ENCODE data around the gene IL10RB.

DNA sequence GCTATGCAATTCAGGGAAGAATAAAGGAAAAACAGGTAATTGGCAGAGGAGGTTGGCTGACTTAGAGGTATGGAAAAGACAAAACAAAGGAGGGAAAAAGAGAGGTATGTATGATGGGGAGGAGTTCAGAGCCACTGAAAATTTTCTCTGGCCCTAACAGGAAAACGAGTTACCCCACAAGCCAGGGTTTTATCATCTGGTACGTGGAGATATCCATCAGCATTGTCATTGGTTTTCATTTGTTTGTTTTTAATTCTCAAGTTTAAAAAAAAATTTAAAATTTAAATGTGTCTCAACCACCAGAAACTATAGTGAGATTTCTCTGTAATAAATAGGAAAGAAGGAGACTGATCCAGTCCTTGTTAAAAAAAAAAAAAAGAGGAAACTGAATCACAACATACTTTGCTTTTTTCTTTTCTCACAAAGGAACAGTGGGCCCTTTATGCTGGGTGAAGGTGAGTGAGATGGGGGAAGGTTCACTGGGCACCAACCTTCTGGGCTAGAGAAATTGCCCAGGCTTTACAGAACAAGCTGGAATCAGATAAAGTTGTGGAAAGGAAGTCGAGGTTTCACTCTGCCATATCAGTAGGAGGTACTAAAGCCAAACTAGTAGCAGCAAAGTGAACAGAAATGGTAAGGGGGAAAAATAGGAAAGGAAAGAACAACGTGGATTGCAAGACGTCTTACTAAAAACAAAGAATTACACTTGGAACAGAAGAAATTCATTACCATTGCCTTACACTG lies 33.7 kb upstream of the IL10RB start:
- TF ChIP-seq, protein P1, sequence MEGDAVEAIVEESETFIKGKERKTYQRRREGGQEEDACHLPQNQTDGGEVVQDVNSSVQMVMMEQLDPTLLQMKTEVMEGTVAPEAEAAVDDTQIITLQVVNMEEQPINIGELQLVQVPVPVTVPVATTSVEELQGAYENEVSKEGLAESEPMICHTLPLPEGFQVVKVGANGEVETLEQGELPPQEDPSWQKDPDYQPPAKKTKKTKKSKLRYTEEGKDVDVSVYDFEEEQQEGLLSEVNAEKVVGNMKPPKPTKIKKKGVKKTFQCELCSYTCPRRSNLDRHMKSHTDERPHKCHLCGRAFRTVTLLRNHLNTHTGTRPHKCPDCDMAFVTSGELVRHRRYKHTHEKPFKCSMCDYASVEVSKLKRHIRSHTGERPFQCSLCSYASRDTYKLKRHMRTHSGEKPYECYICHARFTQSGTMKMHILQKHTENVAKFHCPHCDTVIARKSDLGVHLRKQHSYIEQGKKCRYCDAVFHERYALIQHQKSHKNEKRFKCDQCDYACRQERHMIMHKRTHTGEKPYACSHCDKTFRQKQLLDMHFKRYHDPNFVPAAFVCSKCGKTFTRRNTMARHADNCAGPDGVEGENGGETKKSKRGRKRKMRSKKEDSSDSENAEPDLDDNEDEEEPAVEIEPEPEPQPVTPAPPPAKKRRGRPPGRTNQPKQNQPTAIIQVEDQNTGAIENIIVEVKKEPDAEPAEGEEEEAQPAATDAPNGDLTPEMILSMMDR (optimal IDR thresholded peaks at IDR 0.05 in 1 of 3, IDR thresholded peaks at IDR 0.05 in 1 of 3, conservative IDR thresholded peaks at IDR 0.05 in 1 of 3; ENCODE audit: extremely low read depth in 1 of 3, insufficient read depth in 2 of 3, low read length in 3 of 3): no peak
- no peak for TF ChIP-seq EZH2 (IDR thresholded peaks at IDR 0.05; ENCODE audit: low read length)
